NT2/D1 (cell line): ENCODE results near the gene GMDS.

Source experiments
- DNase-seq: peaks from one replicate; pipeline ENCODE4 v3.0.0-alpha.2; 2011; ENCODE audit warnings: low read depth, low spot score
- H3K27me3 ChIP-seq: 2 replicates; pipeline ENCODE4 v1.6.0; 2011; ENCODE audit warnings: mild to moderate bottlenecking; ENCODE audit not compliant: insufficient read length, insufficient read depth
- H3K36me3 ChIP-seq: 2 replicates; pipeline ENCODE4 v1.6.1; 2011; ENCODE audit warnings: mild to moderate bottlenecking, low read length, mixed read lengths; ENCODE audit not compliant: insufficient read depth, insufficient read length
- H3K4me1 ChIP-seq: 2 replicates; pipeline ENCODE4 v1.5.1; 2011; ENCODE audit not compliant: insufficient read depth, insufficient read length
- H3K4me3 ChIP-seq: 2 replicates; pipeline ENCODE4 v1.5.1; 2011; ENCODE audit warnings: low read depth; ENCODE audit not compliant: insufficient read length
- H3K9ac ChIP-seq: 2 replicates; pipeline ENCODE4 v1.6.0; 2011; ENCODE audit warnings: low read depth; ENCODE audit not compliant: insufficient read length
- H3K9me3 ChIP-seq: 2 replicates; pipeline ENCODE4 v1.5.1; 2011; ENCODE audit warnings: mild to moderate bottlenecking, low read length; ENCODE audit not compliant: insufficient read depth
- SUZ12 ChIP-seq: IDR thresholded peaks from 2 replicates; pipeline ENCODE4 v1.6.1; 2011; ENCODE audit not compliant: insufficient read length, insufficient read depth; ENCODE audit errors: extremely low read depth
- YY1 ChIP-seq: IDR thresholded peaks from 2 replicates; pipeline ENCODE4 v1.6.1; 2011; ENCODE audit not compliant: insufficient read length, insufficient read depth
- ZNF274 ChIP-seq: IDR thresholded peaks from 2 replicates; pipeline ENCODE4 v1.6.1; 2011; ENCODE audit warnings: mild to moderate bottlenecking, low read depth, low read length

Gene GMDS

DNA sequence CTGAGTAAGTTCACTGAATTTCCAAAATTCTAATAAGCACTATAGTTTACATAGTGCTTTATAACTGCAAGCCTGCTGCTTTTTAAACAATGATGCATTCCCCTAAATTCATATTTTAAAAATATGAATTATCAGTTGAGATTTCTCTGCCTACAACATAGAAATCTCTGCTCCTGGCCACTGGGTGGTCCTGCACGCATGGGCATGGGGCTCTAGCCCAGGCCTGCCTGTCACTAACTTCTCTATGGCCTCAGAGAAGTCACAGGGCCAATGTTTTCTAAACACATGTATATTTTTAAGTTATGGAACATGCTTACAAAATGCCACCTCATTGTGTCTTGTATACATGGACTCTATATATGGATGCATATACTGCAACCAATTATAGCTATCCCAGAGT, 424.7 kb downstream of the GMDS start:
- Histone ChIP-seq H3K27me3 (no peaks in the 10 kb centered on the region), H3K9me3 (no peaks in the 10 kb centered on the region), H3K4me1 (no peaks in the 10 kb centered on the region), H3K4me3 (no peak overlapping the region), H3K36me3 (no peaks in the 10 kb centered on the region), H3K9ac (no peak overlapping the region)
- TF ChIP-seq SUZ12 = no peak
- TF ChIP-seq YY1 = no peak
- TF ChIP-seq ZNF274 = no peak
- no peak for DNase-seq

DNA sequence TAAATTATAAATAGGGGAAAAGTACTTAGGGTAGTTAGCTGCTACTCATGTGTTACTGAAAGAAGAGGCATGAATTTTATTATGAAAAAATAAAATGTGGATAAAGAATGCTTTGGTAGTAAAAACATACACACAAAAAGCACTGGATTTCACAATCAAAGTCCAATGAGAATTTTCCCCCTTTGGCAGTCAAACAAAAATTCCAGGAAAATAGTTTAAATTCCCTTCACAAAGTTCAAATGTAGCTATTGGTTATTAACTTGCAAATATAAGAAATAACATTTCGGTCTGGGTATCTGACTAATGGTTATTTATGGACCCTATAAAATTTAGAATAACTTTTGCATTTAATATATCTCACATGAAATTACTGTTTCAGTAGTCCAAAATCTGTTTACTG, 425.2 kb downstream of the GMDS start:
- H3K36me3 ChIP-seq = no peaks in the 10 kb centered on the region
- no peaks in the 10 kb centered on the region for H3K27me3 ChIP-seq
- H3K4me3 ChIP-seq = no peak overlapping the region
- no peak for TF ChIP-seq ZNF274
- TF ChIP-seq YY1 = no peak
- no peak for TF ChIP-seq SUZ12
- DNase-seq = no peak
- no peaks in the 10 kb centered on the region for H3K9me3 ChIP-seq
- H3K9ac ChIP-seq = no peak overlapping the region
- no peaks in the 10 kb centered on the region for H3K4me1 ChIP-seq

- TF ChIP-seq YY1 (no peak), ZNF274 (no peak), SUZ12 (no peak)
- Histone ChIP-seq H3K27me3 (no peaks in the 10 kb centered on the region), H3K9me3 (no peaks in the 10 kb centered on the region), H3K4me3 (no peak overlapping the region), H3K4me1 (no peaks in the 10 kb centered on the region), H3K9ac (no peak overlapping the region), H3K36me3 (no peaks in the 10 kb centered on the region)
- DNase-seq = no peak
These were observed 426.4 kb downstream of the GMDS start for GRCh38 chr6:1819007-1819406.

DNA sequence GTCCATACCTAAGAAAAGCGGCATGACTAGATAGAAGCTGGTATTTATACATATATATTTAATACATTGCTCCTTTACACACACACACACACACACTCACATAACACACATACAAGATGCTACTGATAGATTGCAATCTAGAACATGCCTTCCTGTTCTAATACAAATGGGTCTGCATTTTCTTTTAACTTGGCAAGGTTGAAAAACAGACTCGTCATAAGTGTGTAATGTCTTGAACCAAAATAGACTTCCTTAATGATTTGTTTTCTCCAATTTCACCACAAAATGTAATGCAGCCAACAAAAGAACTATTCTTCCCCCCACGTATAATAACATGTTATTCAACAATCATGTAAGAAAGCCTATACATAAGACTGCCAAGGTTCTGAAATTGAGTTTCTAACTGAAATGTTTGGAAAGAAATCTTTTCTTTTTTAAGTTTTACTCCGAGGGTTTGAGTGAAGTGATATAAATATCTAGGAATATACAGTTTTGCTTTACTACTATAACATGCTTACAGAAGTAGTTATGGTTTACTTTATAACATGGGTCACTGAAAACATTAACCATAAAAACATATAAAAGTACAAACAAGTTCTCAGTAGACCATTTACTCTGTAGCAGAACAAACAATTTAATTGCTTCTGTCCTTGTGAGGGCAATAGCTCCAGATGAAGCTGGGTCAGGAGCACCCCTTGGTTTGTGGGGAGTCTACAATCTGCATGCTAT, 428.2 kb downstream of the GMDS start:
- Histone ChIP-seq H3K9me3 (no peaks in the 10 kb centered on the region), H3K27me3 (no peaks in the 10 kb centered on the region), H3K4me1 (no peaks in the 10 kb centered on the region), H3K9ac (no peak overlapping the region), H3K4me3 (no peak overlapping the region), H3K36me3 (no peaks in the 10 kb centered on the region)
- TF ChIP-seq YY1 = no peak
- TF ChIP-seq SUZ12 = no peak
- no peak for TF ChIP-seq ZNF274
- no peak for DNase-seq

DNA sequence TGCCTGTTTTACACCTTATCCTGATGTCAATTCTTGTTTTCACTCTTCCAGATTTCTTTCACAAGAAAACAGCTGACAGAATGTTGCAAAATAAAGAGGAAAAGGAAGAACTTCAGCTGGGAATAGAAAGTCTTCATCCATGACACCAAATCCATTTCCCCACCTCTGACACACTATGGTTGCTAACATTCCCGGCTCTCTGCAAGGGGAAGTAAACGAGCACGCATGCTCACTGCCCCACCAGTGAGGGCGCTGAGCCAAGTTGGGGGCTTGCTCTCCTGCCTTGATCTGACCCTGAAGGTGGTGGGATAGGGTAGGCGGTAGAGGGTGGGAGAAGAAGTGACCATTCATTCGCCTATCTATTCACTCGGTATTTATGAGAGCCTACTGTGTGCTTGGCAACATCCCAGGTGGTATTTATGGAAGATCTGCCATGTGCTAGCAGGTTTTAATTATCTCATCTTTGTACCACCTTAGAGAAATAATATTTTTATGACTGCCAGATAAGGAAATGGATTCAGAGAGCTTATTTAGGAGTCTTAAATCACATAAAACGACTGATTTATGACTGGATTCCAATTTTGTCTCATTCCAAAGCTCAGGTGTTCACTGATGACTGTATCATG, 429.5 kb downstream of the GMDS start:
- TF ChIP-seq YY1 (no peak), ZNF274 (no peak), SUZ12 (no peak)
- no peak overlapping the region for H3K4me3 ChIP-seq
- no peak for DNase-seq

GRCh38 chr6:1814279-1814678, 431.1 kb downstream of the GMDS start:
- H3K9ac ChIP-seq = no peak overlapping the region
- DNase-seq = no peak
- H3K9me3 ChIP-seq = no peaks in the 10 kb centered on the region
- H3K4me1 ChIP-seq = no peaks in the 10 kb centered on the region
- no peaks in the 10 kb centered on the region for H3K27me3 ChIP-seq
- no peak overlapping the region for H3K4me3 ChIP-seq
- TF ChIP-seq YY1 (no peak), ZNF274 (no peak)
- H3K36me3 ChIP-seq = no peaks in the 10 kb centered on the region

More for the DNA sequence above, 429.5 kb downstream of the GMDS start:
- Histone ChIP-seq H3K27me3 (no peaks in the 10 kb centered on the region), H3K4me1 (no peaks in the 10 kb centered on the region), H3K9ac (no peak overlapping the region), H3K36me3 (no peaks in the 10 kb centered on the region), H3K9me3 (no peaks in the 10 kb centered on the region)

DNA sequence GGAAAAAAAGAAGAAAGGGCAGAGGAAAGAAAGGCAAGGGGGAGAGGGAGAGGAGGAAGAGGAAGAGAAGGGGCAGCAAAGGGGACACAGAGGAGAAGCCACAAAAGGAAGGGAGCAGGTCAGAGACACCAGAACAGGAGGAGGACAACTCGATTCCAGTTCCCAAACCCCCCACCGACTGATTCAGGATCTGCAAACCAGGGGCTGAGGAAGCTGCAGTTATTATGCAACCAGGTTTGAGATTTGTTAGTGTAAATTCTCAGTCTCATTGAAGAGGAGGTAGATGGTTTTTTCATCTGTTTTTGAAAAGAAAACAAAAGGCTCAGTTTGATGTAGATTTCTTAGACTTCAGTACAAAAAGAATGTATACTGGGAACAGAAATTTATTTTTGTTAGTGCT, 432.9 kb downstream of the GMDS start:
- no peaks in the 10 kb centered on the region for H3K27me3 ChIP-seq
- no peaks in the 10 kb centered on the region for H3K4me1 ChIP-seq
- DNase-seq = no peak
- no peaks in the 10 kb centered on the region for H3K9me3 ChIP-seq
- no peak for TF ChIP-seq SUZ12
- no peak overlapping the region for H3K4me3 ChIP-seq
- no peaks in the 10 kb centered on the region for H3K36me3 ChIP-seq
- no peak overlapping the region for H3K9ac ChIP-seq
